GM20000 (cell line): Measurements from ENCODE around the gene CDK2AP2.

ENCODE experiments used
- DNase-seq: peaks from one replicate; pipeline ENCODE4 v3.0.0; 2012; ENCODE audit warnings: low spot score
- TF ChIP-seq, protein P1 (sequence below): IDR thresholded peaks from 2 replicates; pipeline ENCODE4 v1.5.1; 2012; ENCODE audit warnings: mild to moderate bottlenecking, control low read depth; ENCODE audit errors: extremely low read depth, missing control alignments

Gene CDK2AP2

DNA sequence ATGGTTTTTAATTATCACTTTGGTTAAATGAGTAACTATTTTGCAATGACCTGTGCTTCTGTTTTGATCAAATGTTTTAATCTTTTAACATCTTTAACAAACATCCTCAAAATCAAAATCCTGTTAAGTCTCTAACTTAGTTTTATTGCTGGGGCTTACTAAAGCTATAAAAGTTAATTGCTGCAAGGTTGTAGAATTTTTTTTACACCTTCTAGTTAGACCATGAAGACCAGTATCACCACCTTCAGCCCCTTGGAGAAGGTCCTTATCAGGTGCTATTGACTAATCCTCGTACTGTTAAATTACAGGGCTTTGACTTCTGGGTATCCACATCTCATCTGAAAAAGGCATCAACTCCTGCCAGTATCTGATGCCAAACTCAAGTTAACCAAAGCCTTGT is 27.6 kb upstream of the CDK2AP2 start:
- no peak for DNase-seq
- TF ChIP-seq, protein P1, sequence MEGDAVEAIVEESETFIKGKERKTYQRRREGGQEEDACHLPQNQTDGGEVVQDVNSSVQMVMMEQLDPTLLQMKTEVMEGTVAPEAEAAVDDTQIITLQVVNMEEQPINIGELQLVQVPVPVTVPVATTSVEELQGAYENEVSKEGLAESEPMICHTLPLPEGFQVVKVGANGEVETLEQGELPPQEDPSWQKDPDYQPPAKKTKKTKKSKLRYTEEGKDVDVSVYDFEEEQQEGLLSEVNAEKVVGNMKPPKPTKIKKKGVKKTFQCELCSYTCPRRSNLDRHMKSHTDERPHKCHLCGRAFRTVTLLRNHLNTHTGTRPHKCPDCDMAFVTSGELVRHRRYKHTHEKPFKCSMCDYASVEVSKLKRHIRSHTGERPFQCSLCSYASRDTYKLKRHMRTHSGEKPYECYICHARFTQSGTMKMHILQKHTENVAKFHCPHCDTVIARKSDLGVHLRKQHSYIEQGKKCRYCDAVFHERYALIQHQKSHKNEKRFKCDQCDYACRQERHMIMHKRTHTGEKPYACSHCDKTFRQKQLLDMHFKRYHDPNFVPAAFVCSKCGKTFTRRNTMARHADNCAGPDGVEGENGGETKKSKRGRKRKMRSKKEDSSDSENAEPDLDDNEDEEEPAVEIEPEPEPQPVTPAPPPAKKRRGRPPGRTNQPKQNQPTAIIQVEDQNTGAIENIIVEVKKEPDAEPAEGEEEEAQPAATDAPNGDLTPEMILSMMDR = no peak

DNA sequence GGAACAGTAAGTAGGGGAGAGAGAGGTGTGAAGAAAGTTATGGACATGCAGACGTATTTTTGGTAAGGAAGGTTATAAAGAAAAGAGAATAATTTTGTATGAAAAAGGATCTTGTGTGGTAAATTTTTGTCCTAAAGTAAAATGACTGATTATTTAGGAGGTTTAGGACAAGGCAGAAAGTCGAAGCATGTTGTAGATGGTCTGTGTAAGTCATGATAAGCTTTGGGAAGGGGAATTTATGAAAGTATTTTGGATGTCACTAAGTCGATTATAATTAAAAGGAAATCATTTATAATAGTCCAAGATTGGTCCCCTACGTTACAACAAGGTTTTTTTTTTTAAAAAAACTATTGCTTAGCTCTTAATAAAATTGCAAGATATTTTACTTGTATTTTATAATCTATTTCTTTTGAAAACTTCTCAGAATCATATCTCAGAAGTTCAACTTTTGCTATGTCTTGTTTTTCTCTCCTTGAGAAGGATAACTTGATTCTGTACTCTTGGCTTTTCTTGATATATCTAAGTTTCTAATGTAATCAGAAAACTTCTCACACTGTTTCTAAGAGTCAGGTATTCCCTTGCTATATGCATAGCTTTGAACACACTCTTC is 26.2 kb upstream of the CDK2AP2 start:
- TF ChIP-seq, protein P1 = no peak
- DNase-seq = no peak

DNA sequence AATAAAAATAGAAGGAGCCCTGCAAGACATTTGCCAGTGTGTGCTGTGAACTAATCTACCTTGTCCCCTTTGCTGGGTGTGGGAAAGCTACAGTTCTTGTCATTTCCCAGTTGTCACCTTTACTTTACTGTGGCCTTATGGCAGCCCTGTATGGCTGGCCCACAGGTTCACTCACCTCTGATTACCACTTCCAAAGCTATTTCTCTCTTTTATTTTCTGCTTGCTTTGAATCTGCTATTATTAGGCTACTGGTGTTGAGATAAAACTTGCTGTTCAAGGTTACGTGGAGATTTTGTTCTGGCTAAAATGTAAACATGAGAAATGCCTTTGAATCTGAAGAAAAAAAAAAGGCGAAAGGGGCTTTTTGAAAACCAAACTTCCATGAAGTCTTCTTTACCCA is 24.9 kb upstream of the CDK2AP2 start:
- no peak for DNase-seq
- TF ChIP-seq, protein P1 = no peak

DNA sequence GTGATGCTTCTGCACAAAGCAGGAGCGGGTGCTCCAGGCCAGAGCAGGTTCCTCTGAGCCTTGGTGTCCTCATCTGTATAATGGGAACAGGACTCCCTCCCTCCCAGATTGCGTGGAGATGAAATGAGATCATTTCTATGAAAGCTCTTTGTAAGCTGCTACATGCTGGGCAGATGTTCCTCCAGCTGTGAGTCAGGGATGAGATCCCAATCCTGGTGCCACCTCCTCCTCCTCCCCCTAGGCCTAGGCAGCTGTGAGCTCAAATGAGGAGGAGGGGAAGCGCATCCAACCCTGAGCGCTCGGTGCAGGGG is 22.3 kb upstream of the CDK2AP2 start:
- DNase-seq = no peak
- TF ChIP-seq, protein P1 = no peak

DNA sequence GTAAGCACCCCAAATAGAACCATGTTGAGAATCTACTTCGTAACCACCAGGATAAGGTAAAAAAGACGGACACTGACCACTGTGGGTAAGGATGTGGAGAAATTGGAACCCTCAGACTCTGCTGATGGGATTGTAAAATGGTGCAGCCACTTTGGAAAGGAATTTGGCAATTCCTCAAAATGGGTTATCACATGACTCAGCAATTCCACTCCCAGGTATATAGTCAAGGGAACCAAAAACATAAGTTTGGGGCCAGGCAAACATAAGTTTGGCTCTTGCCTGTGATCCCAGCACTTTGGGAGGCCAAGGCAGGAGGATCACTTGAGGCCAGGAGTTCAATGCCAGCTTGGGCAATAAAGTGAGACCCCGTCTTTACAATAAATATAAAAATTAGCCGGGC is 20.4 kb upstream of the CDK2AP2 start:
- no peak for DNase-seq
- TF ChIP-seq, protein P1 = no peak

DNA sequence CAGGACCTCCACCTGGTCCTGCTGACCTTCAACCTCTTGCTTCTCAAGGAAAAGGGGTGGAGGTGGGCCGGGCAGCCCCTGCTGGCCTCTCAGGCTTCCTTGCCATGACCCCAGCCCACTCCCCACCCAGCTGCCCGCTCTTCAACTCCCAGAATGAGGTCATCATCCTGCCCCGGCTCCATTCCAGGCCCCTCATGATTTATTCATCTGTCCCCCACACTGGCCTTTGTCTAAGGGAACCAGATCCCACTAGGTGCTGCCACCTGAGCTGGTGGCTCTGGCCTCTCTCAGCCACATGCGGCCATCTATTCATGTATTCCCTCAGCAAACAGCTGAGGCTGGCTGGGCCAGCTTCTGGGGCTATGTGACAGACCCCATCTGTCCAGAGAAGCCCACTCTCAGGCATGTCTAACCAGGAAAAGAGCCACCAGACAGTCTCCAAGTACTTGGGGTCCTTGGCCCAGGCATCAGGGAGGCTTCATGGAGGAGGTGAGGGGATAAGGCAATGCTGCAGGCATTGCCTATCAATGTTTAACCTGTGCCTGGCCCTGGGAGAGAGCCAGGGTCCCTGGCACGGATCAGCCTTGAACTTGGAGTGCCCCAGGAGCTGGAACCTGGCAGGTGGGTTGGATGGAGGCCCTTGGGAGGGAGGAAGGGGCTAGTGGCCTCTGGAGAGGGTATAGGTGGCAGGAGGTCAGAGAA is 17.5 kb upstream of the CDK2AP2 start:
- DNase-seq = no peak
- TF ChIP-seq, protein P1 = no peak

DNA sequence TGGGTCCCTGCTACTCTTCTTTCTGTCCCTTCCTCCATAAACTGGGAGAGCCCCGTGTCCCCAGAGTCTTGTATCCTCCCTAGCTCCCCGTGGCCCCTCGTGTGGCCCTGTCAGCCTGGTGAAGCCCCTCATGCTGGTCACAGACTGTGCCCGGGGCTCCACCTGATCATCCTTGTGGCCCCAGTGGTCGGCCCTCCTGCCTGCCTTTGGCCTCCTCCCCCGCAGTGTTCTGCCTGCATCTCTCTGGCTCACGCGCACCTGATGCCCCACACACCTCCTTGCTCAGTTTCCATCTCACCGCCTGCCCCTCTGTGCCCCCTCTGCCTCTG is 16.5 kb upstream of the CDK2AP2 start:
- TF ChIP-seq, protein P1 = no peak
- no peak for DNase-seq
